GM12872 (cell line): Measurements from ENCODE around the gene ROR1.

ENCODE experiments used
- TF ChIP-seq, protein P1 (sequence below): IDR thresholded peaks from 3 replicates; pipeline ENCODE4 v1.5.1; 2011; ENCODE audit warnings: low read depth, mild to moderate bottlenecking, low read length, moderate library complexity; ENCODE audit not compliant: insufficient read depth

Gene ROR1

DNA sequence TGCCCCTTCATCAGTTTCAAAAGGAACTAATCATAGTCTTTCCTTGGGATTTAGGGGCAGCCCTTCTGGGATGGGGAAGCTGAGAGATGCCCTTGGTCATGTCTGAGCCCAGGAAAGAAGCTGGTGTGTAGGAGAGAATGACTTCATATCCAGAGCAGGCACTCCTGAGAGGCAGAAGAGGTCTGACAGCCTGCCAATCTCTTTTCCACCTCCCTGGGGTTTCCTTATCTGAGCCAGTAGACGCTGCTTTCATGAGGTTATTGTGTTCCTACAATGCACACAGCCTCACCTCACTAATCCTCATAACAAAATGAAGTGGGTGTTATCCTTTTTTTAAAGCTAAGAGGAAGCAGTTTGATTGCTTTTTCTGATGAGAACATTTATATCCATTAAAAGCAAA, 14.1 kb downstream of the ROR1 start:
- TF ChIP-seq, protein P1, sequence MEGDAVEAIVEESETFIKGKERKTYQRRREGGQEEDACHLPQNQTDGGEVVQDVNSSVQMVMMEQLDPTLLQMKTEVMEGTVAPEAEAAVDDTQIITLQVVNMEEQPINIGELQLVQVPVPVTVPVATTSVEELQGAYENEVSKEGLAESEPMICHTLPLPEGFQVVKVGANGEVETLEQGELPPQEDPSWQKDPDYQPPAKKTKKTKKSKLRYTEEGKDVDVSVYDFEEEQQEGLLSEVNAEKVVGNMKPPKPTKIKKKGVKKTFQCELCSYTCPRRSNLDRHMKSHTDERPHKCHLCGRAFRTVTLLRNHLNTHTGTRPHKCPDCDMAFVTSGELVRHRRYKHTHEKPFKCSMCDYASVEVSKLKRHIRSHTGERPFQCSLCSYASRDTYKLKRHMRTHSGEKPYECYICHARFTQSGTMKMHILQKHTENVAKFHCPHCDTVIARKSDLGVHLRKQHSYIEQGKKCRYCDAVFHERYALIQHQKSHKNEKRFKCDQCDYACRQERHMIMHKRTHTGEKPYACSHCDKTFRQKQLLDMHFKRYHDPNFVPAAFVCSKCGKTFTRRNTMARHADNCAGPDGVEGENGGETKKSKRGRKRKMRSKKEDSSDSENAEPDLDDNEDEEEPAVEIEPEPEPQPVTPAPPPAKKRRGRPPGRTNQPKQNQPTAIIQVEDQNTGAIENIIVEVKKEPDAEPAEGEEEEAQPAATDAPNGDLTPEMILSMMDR: no peak

DNA sequence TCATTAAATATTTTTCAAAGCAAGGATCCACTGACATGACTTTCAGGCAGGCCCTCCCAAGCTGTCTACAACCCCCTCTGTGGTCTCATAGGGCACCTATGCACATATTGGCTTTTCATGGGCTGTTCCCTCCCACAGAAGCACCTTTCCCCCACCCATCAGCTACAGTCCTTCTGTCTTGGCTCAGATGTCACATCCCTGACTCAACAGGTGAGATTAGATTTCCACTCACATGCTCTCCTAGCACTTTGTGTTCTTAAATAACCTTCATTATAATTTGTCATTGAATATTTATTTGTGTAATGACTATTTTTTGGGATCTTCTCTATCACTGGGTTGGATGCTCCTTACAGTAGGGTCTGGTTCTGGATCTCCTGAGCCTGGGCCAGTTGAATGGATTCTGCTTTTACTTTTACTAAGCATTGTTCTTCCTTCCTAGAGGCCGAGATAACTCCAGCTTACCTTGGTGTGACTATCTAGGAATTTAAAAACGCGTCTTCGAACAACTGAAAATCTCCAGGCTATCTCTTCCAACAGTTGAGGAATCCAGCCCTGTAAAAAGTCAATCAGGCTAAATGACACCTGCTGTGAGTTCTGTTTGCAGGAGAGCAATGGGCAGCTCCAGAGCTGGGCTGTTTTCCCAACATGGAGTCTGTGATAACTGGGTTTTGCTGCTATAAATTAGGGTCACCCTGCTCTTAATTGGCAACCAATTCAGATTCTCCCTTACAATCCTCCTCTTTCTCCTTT, 16.2 kb downstream of the ROR1 start:
- TF ChIP-seq, protein P1: no peak

DNA sequence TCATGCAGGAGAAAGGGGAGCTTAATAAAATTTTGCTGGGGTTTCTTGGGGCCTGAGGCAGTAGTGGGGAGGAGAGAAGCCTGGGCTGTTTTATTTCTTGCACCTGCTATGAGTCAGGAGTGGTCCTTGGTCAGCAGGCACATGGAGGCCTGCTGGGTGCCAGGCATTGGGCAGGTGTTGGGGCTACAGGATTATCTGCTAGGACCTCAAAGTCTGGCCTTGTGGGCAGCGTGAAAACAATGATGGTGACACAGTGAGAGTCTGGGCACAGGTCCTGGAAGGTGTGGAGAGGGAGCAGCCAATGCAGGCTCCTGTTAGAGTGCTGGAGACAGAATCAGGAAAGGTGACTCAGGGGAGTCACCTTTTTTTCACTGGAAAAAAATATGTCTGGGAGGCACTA, 17.2 kb downstream of the ROR1 start:
- TF ChIP-seq, protein P1: no peak

DNA sequence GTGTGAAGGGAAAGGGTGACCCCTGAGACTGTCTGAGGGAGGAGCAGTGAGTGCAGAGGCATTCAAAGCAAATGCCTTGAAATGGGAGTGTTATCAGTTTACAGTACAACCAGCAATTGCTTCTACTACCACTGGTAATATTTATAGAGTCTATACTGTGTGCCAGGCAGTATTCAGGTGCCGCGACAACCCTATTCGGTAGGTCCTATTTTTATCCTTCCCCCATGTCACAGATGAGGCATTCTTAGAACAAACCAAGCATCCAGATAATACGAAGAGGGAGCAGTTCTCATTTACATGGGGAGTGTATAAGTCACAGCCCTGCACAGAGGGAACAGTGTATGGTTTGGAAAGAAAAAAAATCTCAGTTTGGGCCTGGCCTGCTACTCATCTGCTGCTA, 18.3 kb downstream of the ROR1 start:
- TF ChIP-seq, protein P1: no peak

DNA sequence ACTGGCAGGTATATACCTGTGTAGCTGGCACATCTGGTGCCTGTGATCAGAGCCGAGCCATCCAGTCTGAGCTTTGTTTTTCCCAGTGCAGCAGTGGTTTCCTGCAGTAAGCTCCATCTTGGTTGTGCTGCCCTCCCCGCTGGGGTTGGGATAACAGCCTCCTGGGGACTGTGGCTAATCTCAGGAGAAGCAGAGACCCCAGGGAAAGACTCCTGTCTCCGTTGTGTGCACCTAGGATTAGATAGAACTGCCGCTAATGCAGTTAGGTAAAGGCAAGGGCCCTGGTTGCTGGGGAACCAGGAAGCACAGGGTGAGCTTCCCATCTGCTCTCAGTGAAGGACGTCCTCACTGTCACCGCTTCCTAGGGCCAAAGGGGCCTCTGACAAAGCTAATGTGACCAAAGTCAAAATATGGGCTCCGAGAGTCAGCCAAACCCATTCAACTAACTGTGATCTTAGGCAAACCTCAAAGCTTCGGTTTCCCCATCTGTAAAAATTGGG, 20.0 kb downstream of the ROR1 start:
- TF ChIP-seq, protein P1: no peak

DNA sequence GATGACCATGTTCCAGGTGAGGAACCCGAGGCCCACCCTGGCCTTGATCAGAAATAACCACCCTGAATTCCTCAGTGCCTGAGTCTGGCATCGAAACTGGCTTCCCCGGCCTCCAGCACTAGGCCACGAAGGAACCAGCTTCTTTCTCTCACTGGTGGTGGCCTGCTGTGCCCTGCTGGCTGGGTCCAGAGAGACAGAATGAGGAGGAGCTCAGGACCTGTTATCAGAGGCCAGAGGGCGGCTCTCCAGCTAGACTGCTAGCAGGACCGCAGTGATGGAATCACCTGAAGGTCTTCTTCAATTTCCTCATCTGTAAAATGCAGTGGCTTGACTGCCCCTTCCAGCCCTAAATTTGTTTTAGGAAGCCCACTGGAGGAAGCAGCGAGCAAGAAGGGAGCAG, 20.5 kb downstream of the ROR1 start:
- TF ChIP-seq, protein P1: no peak

DNA sequence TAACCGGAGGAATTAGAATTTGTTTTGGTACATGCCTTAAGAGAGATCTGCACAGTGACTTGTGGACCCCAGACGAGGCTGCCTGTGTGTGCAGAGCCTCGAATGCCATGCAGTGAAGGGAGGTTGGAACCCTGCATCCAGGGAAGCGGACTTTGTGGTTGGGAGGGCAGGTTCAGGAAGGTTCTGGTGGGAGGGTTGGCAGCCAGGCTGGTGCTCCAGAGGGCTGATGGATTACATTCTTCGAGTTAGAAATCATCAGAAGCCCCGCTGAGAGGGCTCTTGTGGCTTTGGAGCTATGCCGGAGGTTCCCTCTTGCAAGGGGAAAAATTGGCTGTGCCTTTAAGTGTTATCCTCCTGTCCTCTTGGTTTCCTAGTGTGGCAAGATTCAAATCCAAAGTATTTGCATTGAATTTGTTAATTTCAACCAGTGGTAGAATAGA, 21.1 kb downstream of the ROR1 start:
- TF ChIP-seq, protein P1: no peak
